HG03103 (cell line): ENCODE measurements around the gene EHD4.

ENCODE experiments used
- ATAC-seq: cut with Tn5 transposase; IDR thresholded peaks from one replicate; pipeline ENCODE4 v1.9.1; 2021; ENCODE audit warnings: low read depth; ENCODE audit not compliant: unreplicated experiment

Gene EHD4

DNA sequence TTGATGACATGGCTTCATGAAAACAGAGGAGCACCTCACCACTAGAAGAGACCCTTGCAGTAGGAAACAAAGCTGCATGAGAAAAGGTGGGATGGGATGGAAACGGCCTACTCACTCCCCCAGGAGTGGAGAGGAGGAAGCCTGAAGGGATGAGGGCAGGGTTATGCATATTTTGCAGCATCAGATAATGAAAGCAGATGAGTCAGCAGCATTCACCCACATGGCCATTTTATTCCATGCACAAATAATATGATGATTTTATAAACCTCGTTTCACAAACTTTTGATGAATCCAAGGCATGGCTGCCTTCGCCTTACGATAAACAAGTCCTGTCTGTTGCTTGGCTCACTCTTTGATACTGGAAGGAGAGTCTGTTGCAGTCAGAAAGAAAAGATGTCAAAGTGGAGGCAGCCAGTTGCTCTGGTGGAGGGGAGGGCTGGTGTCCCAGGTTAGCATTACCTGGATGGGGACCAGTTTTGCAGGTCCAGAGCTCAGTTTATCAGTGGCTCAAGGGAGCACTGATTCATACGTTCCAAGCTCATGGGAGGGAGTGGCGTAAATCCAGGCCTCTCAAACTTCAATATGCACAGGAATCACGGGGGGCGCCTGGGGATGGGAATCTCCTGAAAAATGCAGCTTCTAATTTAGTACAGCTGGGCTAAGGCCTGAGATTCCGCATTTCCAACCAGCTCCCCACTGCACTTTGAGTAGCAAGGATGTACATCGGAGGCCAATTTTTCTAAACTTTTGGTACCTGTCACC lies 9.2 kb upstream of the EHD4 start:
- ATAC-seq, result no peak

GRCh38 chr15:41980654-41981323 lies 8.4 kb upstream of the EHD4 start:
- ATAC-seq, result no peak

GRCh38 chr15:41979493-41980266 lies 7.3 kb upstream of the EHD4 start:
- ATAC-seq, result no peak

DNA sequence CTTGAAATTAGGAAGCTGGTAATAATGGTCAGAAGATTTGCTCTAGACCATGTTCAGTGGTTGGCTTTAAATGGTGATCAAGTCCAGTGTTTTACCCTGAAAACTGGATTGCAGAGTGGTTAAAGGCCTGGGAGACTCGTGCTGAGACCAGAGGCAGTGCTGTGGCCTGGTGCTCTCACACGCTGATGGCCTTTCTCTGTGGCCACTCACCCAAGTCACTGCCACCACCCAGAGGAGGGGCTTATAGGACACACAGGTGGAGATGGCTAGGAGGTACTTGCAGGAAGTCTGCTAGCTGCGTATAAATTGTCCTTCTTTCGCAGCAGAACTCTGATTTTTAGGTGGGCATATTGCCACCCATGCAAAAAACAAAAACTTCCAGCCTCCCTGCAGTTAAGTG lies 6.2 kb upstream of the EHD4 start:
- ATAC-seq, result no peak

DNA sequence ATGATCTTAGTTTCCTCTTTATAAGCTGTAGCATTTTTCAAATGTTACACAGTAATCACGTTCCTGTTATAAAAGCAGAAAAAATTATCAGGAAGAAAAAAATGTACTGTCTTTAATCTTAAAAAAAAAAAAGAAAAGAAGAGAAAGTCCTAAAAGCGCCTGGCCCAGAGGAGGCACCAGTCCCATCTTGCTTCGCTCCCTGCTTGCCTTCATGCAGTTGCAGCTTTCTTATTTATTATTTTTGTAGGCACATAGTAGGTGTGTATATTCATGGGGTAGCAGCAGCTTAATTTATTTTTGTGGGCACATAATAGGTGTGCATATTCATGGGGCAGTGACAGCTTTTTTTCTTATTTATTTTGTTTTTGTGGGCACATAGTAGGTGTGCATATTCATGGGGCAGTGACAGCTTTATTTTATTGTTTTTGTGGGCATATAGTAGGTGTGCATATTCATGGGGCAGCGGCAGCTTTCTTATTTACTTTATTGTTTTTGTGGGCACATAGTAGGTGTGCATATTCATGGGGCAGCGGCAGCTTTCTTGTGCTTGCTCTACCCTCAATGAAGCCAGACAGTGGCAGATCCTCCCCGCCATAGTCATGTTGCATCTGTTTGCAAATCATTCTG lies 5.5 kb upstream of the EHD4 start:
- ATAC-seq, result no peak

DNA sequence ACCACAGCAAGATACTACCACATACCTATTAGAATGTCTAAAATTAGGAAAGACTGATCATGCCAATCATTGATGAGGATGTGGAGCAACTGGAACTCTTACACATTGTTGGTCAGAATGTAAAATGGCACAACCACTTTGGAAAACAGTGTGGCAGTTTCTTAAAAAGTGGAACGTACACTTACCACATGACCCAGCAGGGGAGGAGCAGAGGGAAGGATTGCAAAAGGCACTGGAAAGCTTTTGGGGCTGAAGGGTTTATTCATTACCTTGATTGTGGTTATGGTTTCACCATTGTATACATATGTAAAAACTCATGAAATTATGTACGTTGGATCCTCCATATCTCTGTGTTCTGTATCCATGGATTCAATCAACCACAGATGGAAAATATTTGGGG lies 3.3 kb upstream of the EHD4 start:
- no peak for ATAC-seq

DNA sequence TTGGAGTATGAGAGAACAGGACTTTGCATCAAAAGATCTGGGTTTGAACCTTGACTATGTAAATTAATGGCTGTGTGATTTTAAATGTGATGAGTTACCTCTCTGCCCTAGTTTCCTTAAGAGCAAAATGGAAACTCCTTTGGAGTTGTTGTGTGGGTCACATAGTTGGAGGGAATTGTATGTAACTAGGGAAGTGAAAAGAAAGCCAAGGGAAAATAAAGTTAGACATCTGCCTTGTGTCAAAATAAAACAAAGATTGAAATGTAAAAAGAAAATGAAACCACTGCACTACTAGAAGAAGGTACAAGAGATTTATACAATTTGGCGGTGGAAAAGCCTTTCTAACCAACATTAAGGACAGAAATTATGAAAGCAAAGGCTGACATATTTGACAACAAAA lies 1.7 kb upstream of the EHD4 start:
- ATAC-seq, result no peak

DNA sequence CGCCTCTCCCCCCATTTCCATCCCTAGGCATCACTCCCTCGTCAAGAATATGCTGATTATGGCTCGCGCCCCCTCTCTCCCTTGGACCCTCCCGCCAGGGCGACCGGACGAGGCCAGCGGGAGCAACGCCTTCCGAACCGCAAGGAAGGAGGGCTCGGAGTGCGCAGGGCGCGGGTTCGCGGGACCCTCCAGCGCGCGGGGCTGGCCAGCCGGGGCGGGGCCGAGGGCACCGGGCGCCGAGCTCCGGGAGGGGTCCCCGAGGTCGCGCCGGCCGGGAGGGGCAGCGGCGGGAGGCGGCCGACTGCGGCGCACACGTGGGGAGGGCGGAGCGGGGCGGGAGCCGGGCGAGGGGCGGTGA lies 483 bp downstream of the EHD4 start:
- peak; percentile 5 for ATAC-seq

DNA sequence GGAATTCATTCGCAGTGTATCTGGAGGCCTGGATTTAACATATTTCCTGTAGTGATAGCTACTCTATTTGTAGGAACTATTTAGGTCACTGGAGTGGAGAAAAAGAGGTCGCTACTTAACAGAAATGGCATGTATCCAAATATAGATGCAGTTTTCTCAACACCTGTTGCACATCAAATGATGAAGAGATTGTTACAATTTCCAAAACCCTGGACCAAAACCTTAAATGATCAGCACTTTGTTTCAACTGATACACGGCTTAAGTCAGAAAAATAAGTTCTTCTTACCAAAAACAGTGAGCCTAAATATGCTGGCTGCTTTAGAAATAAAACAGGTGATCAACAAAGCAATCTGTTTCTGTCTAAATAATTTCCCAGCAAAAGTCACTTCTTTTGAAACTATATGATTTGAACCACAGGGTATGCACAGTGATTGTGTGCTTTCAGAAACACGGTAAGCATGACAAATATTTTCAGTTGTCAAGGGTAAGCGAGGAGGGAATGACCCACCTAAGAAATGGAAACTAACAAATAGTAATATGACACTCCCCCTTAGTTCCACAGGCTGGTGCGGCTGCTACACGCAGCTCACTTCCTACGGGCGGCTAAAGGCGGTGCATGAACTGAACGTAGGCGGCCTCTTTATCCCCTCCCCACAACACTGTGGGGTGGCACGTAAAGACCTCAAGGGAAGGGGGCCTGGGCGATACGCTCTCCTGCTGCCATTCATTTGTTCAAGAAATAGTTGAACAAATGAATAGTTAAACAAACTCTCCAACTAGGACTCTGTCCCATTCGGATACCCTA lies 1.1 kb downstream of the EHD4 start:
- peak; percentile 44 for ATAC-seq

DNA sequence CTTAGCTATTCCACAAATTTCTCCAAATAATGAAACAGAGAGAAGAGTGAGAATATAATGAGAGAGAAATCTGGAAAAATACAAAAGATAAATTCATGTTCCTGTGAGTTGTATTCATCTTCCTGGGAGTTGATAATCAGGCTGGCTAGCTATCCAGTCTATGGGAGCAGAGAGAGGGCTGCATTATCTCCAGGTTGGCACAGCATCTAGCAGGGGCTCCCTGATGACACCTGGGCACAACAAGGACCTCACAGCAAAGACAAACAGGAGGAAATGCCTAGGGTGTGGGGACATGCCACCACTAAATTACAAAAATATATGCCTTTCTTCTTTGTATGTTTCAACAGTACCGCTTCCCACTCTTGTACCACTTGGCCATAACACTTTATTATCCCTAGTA lies 1.9 kb downstream of the EHD4 start:
- no peak for ATAC-seq

DNA sequence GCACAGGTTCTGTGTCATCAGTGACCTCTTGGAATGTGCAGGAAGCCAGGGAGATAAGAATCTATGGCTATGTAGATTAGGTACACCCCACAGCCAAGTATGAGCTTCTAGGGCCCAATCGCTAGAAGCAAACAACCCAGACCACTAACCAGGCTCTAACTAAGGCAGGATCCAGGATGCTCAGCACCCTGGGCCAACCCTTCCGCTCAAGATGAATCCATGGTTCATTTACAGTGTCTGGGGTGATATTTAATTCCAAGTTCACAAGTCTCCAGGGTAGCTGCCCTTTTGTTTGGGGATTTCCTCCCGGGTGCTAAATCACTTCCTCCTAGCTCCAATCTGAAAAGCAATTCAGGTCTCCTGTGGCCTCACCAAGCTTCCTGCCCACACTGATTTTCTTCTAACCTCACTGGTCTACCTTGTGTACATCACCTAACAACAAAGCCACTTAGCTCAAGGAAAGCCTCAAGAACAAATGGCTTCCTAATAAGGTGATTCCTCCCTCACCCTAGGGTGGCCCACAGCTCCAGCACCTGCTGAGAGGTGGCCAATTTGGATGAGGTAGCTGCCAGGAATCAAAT lies 2.4 kb downstream of the EHD4 start:
- ATAC-seq, result no peak

GRCh38 chr15:41968701-41969100 lies 3.7 kb downstream of the EHD4 start:
- no peak for ATAC-seq

GRCh38 chr15:41967506-41968206 lies 4.7 kb downstream of the EHD4 start:
- ATAC-seq, result no peak

GRCh38 chr15:41966920-41967465 lies 5.4 kb downstream of the EHD4 start:
- no peak for ATAC-seq

DNA sequence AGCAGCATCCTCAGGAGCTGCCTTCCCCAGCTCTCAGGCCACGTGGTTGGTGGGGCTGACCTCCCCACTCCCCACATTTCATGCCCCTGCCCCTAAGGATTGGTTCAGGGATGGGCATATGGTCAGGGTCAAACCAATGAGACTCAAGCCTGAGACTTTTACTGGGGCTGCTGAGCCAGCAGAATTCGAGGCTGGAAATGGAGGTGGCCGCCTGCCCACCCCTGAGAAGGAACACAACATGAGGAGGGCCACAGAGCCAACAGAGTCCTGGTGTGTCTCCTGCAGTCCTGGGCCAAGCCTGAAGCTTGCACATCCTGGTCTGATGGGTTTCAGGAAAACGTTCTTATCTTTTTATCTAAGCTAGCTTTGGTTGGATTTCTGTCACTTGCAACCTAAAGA lies 5.9 kb downstream of the EHD4 start:
- no peak for ATAC-seq

DNA sequence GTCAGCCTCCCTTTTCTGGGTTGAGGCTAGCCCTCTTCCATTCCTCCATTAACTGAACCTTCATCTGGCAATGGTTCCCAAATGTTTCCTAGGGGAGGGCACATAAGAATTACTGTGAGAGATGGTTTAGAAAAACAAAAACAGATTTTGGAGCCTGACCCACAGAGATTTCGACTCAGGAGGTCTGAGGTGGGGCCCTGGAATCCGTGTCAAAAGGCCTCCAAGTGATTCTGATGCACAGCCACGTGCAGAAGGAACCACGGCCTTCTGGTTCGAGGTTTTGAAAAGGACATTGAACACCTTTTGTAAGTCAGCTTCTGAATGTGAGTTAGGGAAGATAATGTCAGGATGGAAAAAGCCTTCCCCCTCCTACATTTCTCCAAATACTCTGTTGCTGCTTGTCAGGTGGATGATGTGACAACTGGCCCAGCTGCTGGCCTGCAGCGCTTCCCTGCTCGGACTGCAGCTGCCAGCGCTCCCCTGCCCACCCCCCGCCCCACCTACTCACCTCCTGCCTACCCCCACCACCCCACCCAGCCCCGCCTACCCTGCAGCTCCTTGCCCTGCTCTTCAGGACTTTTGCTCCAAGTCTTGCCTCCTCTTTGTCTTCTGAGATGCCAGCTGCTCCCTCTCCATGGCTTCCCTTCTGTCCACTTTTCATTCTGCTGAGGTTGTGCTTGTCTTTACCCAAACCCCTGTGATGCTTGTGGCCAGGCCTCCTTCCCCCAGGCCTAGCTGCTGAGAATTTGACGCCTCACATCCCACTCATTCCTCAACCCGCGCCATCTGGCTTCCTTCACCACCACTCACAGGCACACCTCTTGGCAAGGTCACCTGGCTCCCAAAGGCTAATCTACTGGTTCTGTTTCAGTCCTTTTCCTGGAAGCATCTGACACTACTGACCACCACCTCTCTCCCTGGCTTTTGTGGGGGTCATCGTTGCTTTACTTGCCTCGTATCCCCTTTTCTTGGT lies 6.6 kb downstream of the EHD4 start:
- ATAC-seq, result no peak

DNA sequence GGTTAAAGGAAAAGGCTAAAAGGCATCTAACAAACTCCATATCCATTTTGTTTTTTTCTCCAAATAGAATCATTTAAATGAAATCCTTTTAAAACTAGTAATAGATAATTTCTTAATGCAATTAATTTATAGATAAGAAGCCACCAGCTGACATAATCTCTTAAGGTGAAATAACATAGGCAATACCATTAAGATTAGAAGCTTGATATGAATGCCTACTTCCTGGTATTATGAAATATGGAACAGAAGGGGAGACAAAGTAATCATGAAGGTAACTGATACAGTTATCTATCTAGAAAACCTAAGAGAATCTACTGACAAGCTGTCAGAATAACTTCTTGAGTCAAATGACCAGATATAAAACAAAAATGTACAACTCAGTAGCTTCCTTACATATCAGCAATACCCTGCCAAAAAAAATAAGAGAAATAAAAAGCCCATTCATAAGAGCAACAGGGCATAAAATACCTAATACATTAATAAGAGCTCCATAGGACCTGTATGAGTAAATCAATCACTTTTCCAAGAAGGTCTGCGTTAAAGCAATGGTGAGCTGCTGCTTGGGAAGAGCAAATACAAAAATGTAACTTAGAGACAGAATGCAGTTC lies 10.7 kb downstream of the EHD4 start:
- ATAC-seq, result no peak
